GM19328 (cell line): ENCODE measurements around the gene POGK.

Source experiments
- ATAC-seq: cut with Tn5 transposase; IDR thresholded peaks from one replicate; pipeline ENCODE4 v1.9.1; 2021; ENCODE audit warnings: mild to moderate bottlenecking, moderate library complexity; ENCODE audit not compliant: unreplicated experiment

The POGK gene

GRCh38 chr1:166900987-166901386, 61.7 kb downstream of the POGK start:
- ATAC-seq: no peak

GRCh38 chr1:166902279-166902678, 63.0 kb downstream of the POGK start:
- ATAC-seq: no peak

GRCh38 chr1:166903232-166903631, 64.0 kb downstream of the POGK start:
- no peak for ATAC-seq

GRCh38 chr1:166905136-166905535, 65.9 kb downstream of the POGK start:
- no peak for ATAC-seq

GRCh38 chr1:166905900-166906299, 66.6 kb downstream of the POGK start:
- ATAC-seq: no peak
